ENCODE results near the gene MAD1L1.

The MAD1L1 gene

GRCh38 chr7:1950452-1951158 lies 282.1 kb downstream of the MAD1L1 start:
- TF ChIP-seq CTCF (IDR thresholded peaks at IDR 0.05; ENCODE audit: low read length, missing control alignments) = no peak
- H3K4me3 ChIP-seq (replicated peaks; ENCODE audit: low read depth, low read length) = no peak overlapping the region
- DNase-seq (ENCODE audit: low read depth) = peak; percentile 26

- H3K4me3 ChIP-seq (replicated peaks; ENCODE audit: low read depth, low read length) = no peak overlapping the region
- no peak for TF ChIP-seq CTCF (IDR thresholded peaks at IDR 0.05; ENCODE audit: low read length, missing control alignments)
- no peak for DNase-seq (ENCODE audit: low read depth)
Observed at GRCh38 chr7:1950066-1950451, 282.7 kb downstream of the MAD1L1 start.

GRCh38 chr7:1949681-1950055 lies 283.1 kb downstream of the MAD1L1 start:
- no peak for TF ChIP-seq CTCF (IDR thresholded peaks at IDR 0.05; ENCODE audit: low read length, missing control alignments)
- H3K4me3 ChIP-seq (replicated peaks; ENCODE audit: low read depth, low read length) = no peak overlapping the region

GRCh38 chr7:1948887-1949680 lies 283.7 kb downstream of the MAD1L1 start:
- DNase-seq (ENCODE audit: low read depth) = no peak
- H3K4me3 ChIP-seq (replicated peaks; ENCODE audit: low read depth, low read length) = no peak overlapping the region
- TF ChIP-seq CTCF (IDR thresholded peaks at IDR 0.05; ENCODE audit: low read length, missing control alignments) = no peak

More at GRCh38 chr7:1949681-1950055, 283.1 kb downstream of the MAD1L1 start:
- no peak for DNase-seq (ENCODE audit: low read depth)

GRCh38 chr7:1948301-1948796 lies 284.4 kb downstream of the MAD1L1 start:
- H3K4me3 ChIP-seq (replicated peaks; ENCODE audit: low read depth, low read length) = no peak overlapping the region
- no peak for TF ChIP-seq CTCF (IDR thresholded peaks at IDR 0.05; ENCODE audit: low read length, missing control alignments)
- DNase-seq (ENCODE audit: low read depth) = no peak

- no peak for TF ChIP-seq CTCF (IDR thresholded peaks at IDR 0.05; ENCODE audit: low read length, missing control alignments)
- no peak for DNase-seq (ENCODE audit: low read depth)
- H3K4me3 ChIP-seq (replicated peaks; ENCODE audit: low read depth, low read length) = no peak overlapping the region
Observed at GRCh38 chr7:1947586-1948217, 285.0 kb downstream of the MAD1L1 start.
